ENCODE results near the gene MARVELD1.

DNA sequence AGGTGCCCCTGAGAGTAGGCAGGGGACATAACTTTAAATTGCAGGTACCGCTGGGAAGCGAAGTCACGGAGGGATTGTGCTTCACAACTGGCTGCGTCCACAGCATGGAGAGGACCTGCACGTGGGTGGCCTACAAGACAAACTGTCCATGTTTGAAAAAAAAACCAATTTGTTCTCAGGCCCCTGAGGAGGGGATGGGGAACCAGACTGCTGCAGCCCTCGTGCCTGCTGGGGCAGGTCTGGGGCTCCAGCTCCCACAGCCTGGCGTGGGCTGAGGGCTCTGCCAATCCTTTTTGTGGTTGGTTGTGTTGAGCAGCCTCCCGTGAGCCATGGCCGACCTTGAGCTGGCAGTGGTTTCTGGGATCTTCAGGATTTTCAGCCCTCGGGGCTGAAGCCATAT lies 48.5 kb downstream of the MARVELD1 start:
- TF ChIP-seq RFX5 (IDR thresholded peaks at IDR 0.05; ENCODE audit: borderline replicate concordance, low read depth, low read length) (no peak), ATF2 (IDR thresholded peaks at IDR 0.05; ENCODE audit: low read length) (no peak), EP300 (IDR thresholded peaks at IDR 0.05; ENCODE audit: borderline replicate concordance in 1 of 2, low read depth in 2 of 2, low read length in 2 of 2) (no peak), SIN3A (conservative IDR thresholded peaks at IDR 0.05 in 1 of 2, IDR thresholded peaks at IDR 0.05 in 1 of 2; ENCODE audit: low read depth in 1 of 2, low read length in 2 of 2) (no peak), BACH1 (IDR thresholded peaks at IDR 0.05; ENCODE audit: low read length) (no peak)
- TF ChIP-seq, protein P1, sequence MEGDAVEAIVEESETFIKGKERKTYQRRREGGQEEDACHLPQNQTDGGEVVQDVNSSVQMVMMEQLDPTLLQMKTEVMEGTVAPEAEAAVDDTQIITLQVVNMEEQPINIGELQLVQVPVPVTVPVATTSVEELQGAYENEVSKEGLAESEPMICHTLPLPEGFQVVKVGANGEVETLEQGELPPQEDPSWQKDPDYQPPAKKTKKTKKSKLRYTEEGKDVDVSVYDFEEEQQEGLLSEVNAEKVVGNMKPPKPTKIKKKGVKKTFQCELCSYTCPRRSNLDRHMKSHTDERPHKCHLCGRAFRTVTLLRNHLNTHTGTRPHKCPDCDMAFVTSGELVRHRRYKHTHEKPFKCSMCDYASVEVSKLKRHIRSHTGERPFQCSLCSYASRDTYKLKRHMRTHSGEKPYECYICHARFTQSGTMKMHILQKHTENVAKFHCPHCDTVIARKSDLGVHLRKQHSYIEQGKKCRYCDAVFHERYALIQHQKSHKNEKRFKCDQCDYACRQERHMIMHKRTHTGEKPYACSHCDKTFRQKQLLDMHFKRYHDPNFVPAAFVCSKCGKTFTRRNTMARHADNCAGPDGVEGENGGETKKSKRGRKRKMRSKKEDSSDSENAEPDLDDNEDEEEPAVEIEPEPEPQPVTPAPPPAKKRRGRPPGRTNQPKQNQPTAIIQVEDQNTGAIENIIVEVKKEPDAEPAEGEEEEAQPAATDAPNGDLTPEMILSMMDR (IDR thresholded peaks at IDR 0.05; ENCODE audit: control extremely low read depth in 1 of 3, insufficient read depth in 1 of 3, low read depth in 1 of 3, low read length in 3 of 3) = no peak
